Loucy (cell line): ENCODE results near the gene TANGO2.
A peak's percentile ranks its signal among the peaks of the same experiment; 100 is the strongest.

ENCODE experiments used
- H2AFZ ChIP-seq: fragments of 200-600 bp; sonication (generic); 2 replicates; pipeline ENCODE4 v1.6.0; 2016; ENCODE audit warnings: antibody characterized with exemption, mild to moderate bottlenecking, low read length, moderate library complexity
- H3F3A ChIP-seq: fragments of 200-600 bp; 2 replicates; pipeline ENCODE4 v1.6.0; 2016; ENCODE audit warnings: antibody characterized with exemption, low read depth, mild to moderate bottlenecking
- H3K27me3 ChIP-seq: fragments of 200-600 bp; sonication (generic); 2 replicates; pipeline ENCODE4 v1.6.1; 2014; ENCODE audit warnings: low read length, mild to moderate bottlenecking; ENCODE audit not compliant: insufficient read depth, poor library complexity, severe bottlenecking
- H3K36me3 ChIP-seq: fragments of 200-600 bp; sonication (generic); 2 replicates; pipeline ENCODE4 v1.6.1; 2016; ENCODE audit warnings: low read length; ENCODE audit not compliant: insufficient read depth
- H3K4me1 ChIP-seq: fragments of 200-600 bp; sonication (generic); 2 replicates; pipeline ENCODE4 v1.5.1; 2014; ENCODE audit warnings: low read length, mild to moderate bottlenecking; ENCODE audit not compliant: insufficient read depth, poor library complexity, severe bottlenecking
- H3K4me2 ChIP-seq: fragments of 200-600 bp; sonication (generic); 2 replicates; pipeline ENCODE4 v1.6.0; 2014; ENCODE audit warnings: antibody characterized with exemption, low read length, low read depth, mild to moderate bottlenecking; ENCODE audit not compliant: poor library complexity, severe bottlenecking
- H3K4me3 ChIP-seq: fragments of 200-600 bp; sonication (generic); 2 replicates; pipeline ENCODE4 v1.5.1; 2014; ENCODE audit warnings: low read length, mild to moderate bottlenecking, mixed read lengths; ENCODE audit not compliant: poor library complexity, severe bottlenecking
- H3K79me2 ChIP-seq: fragments of 200-600 bp; sonication (generic); 2 replicates; pipeline ENCODE4 v1.6.1; 2014; ENCODE audit warnings: low read length; ENCODE audit not compliant: insufficient read depth
- H3K9ac ChIP-seq: fragments of 200-600 bp; sonication (generic); 2 replicates; pipeline ENCODE4 v1.6.0; 2014; ENCODE audit warnings: mild to moderate bottlenecking, low read depth, low read length, moderate library complexity; ENCODE audit not compliant: poor library complexity, severe bottlenecking
- H3K9me2 ChIP-seq: fragments of 200-600 bp; sonication (generic); replicated peaks from 2 replicates; pipeline ENCODE4 v1.6.1; 2016; ENCODE audit warnings: low read depth, low read length, mixed read lengths
- H3K9me3 ChIP-seq: fragments of 200-600 bp; sonication (generic); 2 replicates; pipeline ENCODE4 v1.6.1; 2014; ENCODE audit warnings: mild to moderate bottlenecking, antibody characterized with exemption, low read length, low read depth; ENCODE audit not compliant: insufficient read depth
- H4K20me1 ChIP-seq: fragments of 200-600 bp; sonication (generic); 2 replicates; pipeline ENCODE4 v1.6.0; 2014; ENCODE audit warnings: antibody characterized with exemption, low read length, mild to moderate bottlenecking; ENCODE audit not compliant: insufficient read depth, poor library complexity, severe bottlenecking
- CTCF ChIP-seq: fragments of 200-600 bp; sonication (generic); conservative IDR thresholded peaks from 2 replicates; pipeline ENCODE4 v1.5.1; 2014; ENCODE audit warnings: mild to moderate bottlenecking, antibody characterized with exemption, low read length
- EZH2phosphoT487 ChIP-seq: fragments of 200-600 bp; IDR thresholded peaks from 2 replicates; pipeline ENCODE4 v1.6.1; 2018; ENCODE audit warnings: antibody characterized with exemption, mild to moderate bottlenecking, moderate library complexity, borderline replicate concordance

TANGO2 gene

GRCh38 chr22:20020533-20021195 lies at the start of gene TANGO2:
Gene TANGO2, plus strand, starts transcription at chr22:20021110. Its CDS starts 15,689 bp downstream, at chr22:20036799.
- Histone ChIP-seq H3F3A (no peaks in the 10 kb centered on the region), H3K4me3 (peak within 1 kb of the TSS; percentile 98), H3K36me3 (no peaks in the 10 kb centered on the region), H3K79me2 (peaks cover 25% of the 10 kb centered on the region), H2AFZ (peak within 1 kb of the TSS; percentile 66), H3K9me2 (no peaks in the 10 kb centered on the region), H3K4me2 (peak within 1 kb of the TSS; percentile 95), H3K27me3 (peaks cover 19% of the 10 kb centered on the region), H3K9ac (peak within 1 kb of the TSS; percentile 94), H3K4me1 (peaks cover 28% of the 10 kb centered on the region), H3K9me3 (no peaks in the 10 kb centered on the region), H4K20me1 (peaks cover 10% of the 10 kb centered on the region)
- no peak for TF ChIP-seq EZH2phosphoT487
- no peak for TF ChIP-seq CTCF

GRCh38 chr22:19971276-19972124 lies 49.4 kb upstream of the TANGO2 start:
- TF ChIP-seq EZH2phosphoT487 = no peak
- no peak for TF ChIP-seq CTCF
- no peaks in the 10 kb centered on the region for H3K79me2 ChIP-seq
- no peaks in the 10 kb centered on the region for H3K9me3 ChIP-seq
- no peak overlapping the region for H2AFZ ChIP-seq
- H3K4me3 ChIP-seq = no peak overlapping the region
- no peak overlapping the region for H3K4me2 ChIP-seq
- H3K36me3 ChIP-seq = peaks cover 10% of the 10 kb centered on the region; the same call in 1 of the 2 replicates
- 0 out of 2 replicates have a peak, but pooled peaks cover 5% of the 10 kb centered on the region for H3F3A ChIP-seq
- no peaks in the 10 kb centered on the region for H3K27me3 ChIP-seq
- peaks cover 5% of the 10 kb centered on the region for H4K20me1 ChIP-seq
- H3K4me1 ChIP-seq = peaks cover 26% of the 10 kb centered on the region
- H3K9ac ChIP-seq = no peak overlapping the region
- H3K9me2 ChIP-seq = no peaks in the 10 kb centered on the region

- TF ChIP-seq CTCF (no peak), EZH2phosphoT487 (no peak)
- Histone ChIP-seq H3K9ac (no peak overlapping the region), H3K4me3 (no peak overlapping the region), H3K4me2 (no peak overlapping the region), H3K27me3 (no peaks in the 10 kb centered on the region), H4K20me1 (peaks cover 5% of the 10 kb centered on the region), H3K9me3 (no peaks in the 10 kb centered on the region), H3F3A (0 out of 2 replicates have a peak, but pooled peaks cover 5% of the 10 kb centered on the region), H3K4me1 (peaks cover 26% of the 10 kb centered on the region), H3K36me3 (peaks cover 6% of the 10 kb centered on the region; the same call in 1 of the 2 replicates), H3K79me2 (no peaks in the 10 kb centered on the region), H3K9me2 (no peaks in the 10 kb centered on the region), H2AFZ (no peak overlapping the region)
Measured at GRCh38 chr22:19972251-19972650, 48.7 kb upstream of the TANGO2 start.
